Adrenal gland (tissue), 12 donors: ENCODE measurements around the gene FLNC. TPM values are rescaled to one million over a fixed set of nuclear protein-coding genes. Genes with fewer than 3 reads are reported as not detected.

ENCODE experiments used
- DNase-seq, 7 donors: peaks; one replicate each; pipeline ENCODE4 v3.0.0-alpha.2; 2019 to 2020
- H3K27ac ChIP-seq, 5 donors: fragments of 200-600 bp; sonication (generic) in 4 of 5; 1 replicate in 3 of 5; 2 replicates in 2 of 5; pipeline versions ENCODE4 v1.5.1 to v1.8.0; 2016 to 2020; ENCODE audit warnings: mild to moderate bottlenecking in 1 of 5
- H3K27me3 ChIP-seq: fragments of 200-600 bp; 2 replicates; pipeline ENCODE4 v1.8.0; 2021
- H3K36me3 ChIP-seq, 2 donors: fragments of 200-600 bp; replicated peaks in 1 of 2; 1 replicate in 1 of 2; 2 replicates in 1 of 2; pipeline versions ENCODE4 v1.5.1 to v1.8.0; 2018 to 2022
- H3K4me1 ChIP-seq, 2 donors: fragments of 200-600 bp; replicated peaks in 1 of 2; 1 replicate in 1 of 2; 2 replicates in 1 of 2; pipeline versions ENCODE4 v1.5.1 to v1.8.0; 2018 to 2021
- H3K4me3 ChIP-seq, 4 donors: fragments of 200-600 bp; sonication (generic) in 3 of 4; one replicate each; pipeline ENCODE4 v1.5.1; 2016 to 2018
- H3K9me3 ChIP-seq, 3 donors: fragments of 200-600 bp; sonication (generic) in 1 of 3; replicated peaks in 1 of 3; 1 replicate in 2 of 3; 2 replicates in 1 of 3; pipeline versions ENCODE4 v1.5.1 to v1.8.0; 2016 to 2021
- CTCF ChIP-seq, 6 experiments: fragments of 450-650 bp in 4 of 6; fragments of 200-600 bp in 2 of 6; sonication (generic) in 1 of 6; IDR thresholded peaks; 1 replicate in 5 of 6; 2 replicates in 1 of 6; pipeline versions ENCODE4 v1.5.1 to v1.8.0; 2016 to 2021; ENCODE audit warnings: antibody characterized with exemption in 6 of 6, mild to moderate bottlenecking in 2 of 6, moderate library complexity in 1 of 6
- POLR2A ChIP-seq, 2 donors: fragments of 450-650 bp; IDR thresholded peaks; one replicate each; pipeline ENCODE4 v1.6.1; 2017; ENCODE audit warnings: antibody characterized with exemption in 2 of 2, mild to moderate bottlenecking in 2 of 2, moderate library complexity in 1 of 2
- WGBS, 4 donors: extraction: QIAGEN DNeasy Blood & Tissue Kit in 2 of 4; methylation state at CpG; one replicate each; pipeline versions ENCODE4 v1.1.5 to v1.1.7; 2013 to 2017; 5-methylcytosine and 5-hydroxymethylcytosine counted together
- intact Hi-C, 2 donors: fragments of 100-400 bp; cut with DNase I; formaldehyde crosslinking; loops; one replicate each; pipeline versions ENCODE4 v1.14.1 to v1.15.0; 2022 to 2023
- polyA plus RNA-seq, 3 donors: library from polyadenylated mRNA; stranded (reverse); fragments of 200-250 nt in 2 of 3; fragments of 350-450 nt in 1 of 3; fragmentation: Illumina TruSeq in 1 of 3; extraction: RNeasy Lipid Tissue Mini Kit (QIAGEN cat#74804) in 1 of 3; gene quantifications; one replicate each; pipeline ENCODE4 v1.2.3, GENCODE V29; 2013 to 2014
- total RNA-seq, 9 donors: library from RNA; depleted of rRNA in 4 of 9; stranded (reverse); fragments of >200 nt in 4 of 9; fragments of 120-200 nt in 1 of 9; fragmentation: NEBNext Ultra II Directional in 1 of 9; extraction: Animal tissue kit (Norgen Biotek cat#: 25700) in 1 of 9; gene quantifications; one replicate each; pipeline versions ENCODE4 v1.1.0 to v1.2.4, GENCODE V29; 2013 to 2023
- donor health status: healthy with polysubstance abuse.
- donor health status: Bipolar disorder and iron deficiency.
- donor health status: DM: yes; HTN: yes; CAD: no.
- donor health status: DM: no; HTN: no; CAD: no.
- donor health status: DM: no; HTN: no; CAD: no.
- donor health status: DM: yes; HTN: yes; CAD: no.

Gene FLNC
- total and polyA plus RNA-seq, 12 donors = 0.66 to 7.3 (median 2.5) TPM

GRCh38 chr7:128865996-128866877 is 36.0 kb downstream of the FLNC start:
- peaks cover 0 to 13% of the 10 kb centered on the region in 2 donors for H3K36me3 ChIP-seq
- WGBS, 4 donors = 90 to 93% (median 93%) methylated on average over 18 to 27 of the region's 27 CpGs
- no peak for DNase-seq
- H3K4me3 ChIP-seq = no peak overlapping the region
- intact Hi-C loops = no loop called here
- H3K27me3 ChIP-seq = peaks cover 5% of the 10 kb centered on the region
- H3K9me3 ChIP-seq = no peaks in the 10 kb centered on the region
- no peak overlapping the region for H3K27ac ChIP-seq
- peaks cover 14 to 32% of the 10 kb centered on the region in 2 donors for H3K4me1 ChIP-seq
- TF ChIP-seq CTCF (IDR thresholded peaks at IDR 0.05) (no peak), POLR2A (IDR thresholded peaks at IDR 0.05) (no peak)

GRCh38 chr7:128867241-128867640 is 37.0 kb downstream of the FLNC start:
- DNase-seq = no peak
- no peak overlapping the region for H3K27ac ChIP-seq
- peaks cover 14 to 29% of the 10 kb centered on the region in 2 donors for H3K4me1 ChIP-seq
- H3K27me3 ChIP-seq = peaks cover 5% of the 10 kb centered on the region
- no peaks in the 10 kb centered on the region for H3K9me3 ChIP-seq
- H3K36me3 ChIP-seq = peaks cover 0 to 13% of the 10 kb centered on the region in 2 donors
- H3K4me3 ChIP-seq = no peak overlapping the region
- TF ChIP-seq CTCF (IDR thresholded peaks at IDR 0.05) = no peak
- TF ChIP-seq POLR2A (IDR thresholded peaks at IDR 0.05) = no peak
- WGBS, 4 donors = 92 to 94% (median 94%) methylated on average over 4 of the region's 4 CpGs
- intact Hi-C loops = no loop called here

- 71 to 87% (median 76%) methylated on average over 9 to 11 of the region's 11 CpGs for WGBS, 4 donors
- TF ChIP-seq POLR2A (IDR thresholded peaks at IDR 0.05) = no peak
- TF ChIP-seq CTCF (IDR thresholded peaks at IDR 0.05) = no peak
- intact Hi-C loops = no loop called here
- H3K9me3 ChIP-seq = no peaks in the 10 kb centered on the region
- no peak overlapping the region for H3K27ac ChIP-seq
- no peak for DNase-seq
- H3K27me3 ChIP-seq = peaks cover 5% of the 10 kb centered on the region
- H3K4me3 ChIP-seq = no peak overlapping the region
- peaks cover 0 to 13% of the 10 kb centered on the region in 2 donors for H3K36me3 ChIP-seq
- H3K4me1 ChIP-seq = peaks cover 14 to 26% of the 10 kb centered on the region in 2 donors
Observed at GRCh38 chr7:128867842-128868623, 37.8 kb downstream of the FLNC start.

- Histone ChIP-seq H3K4me1 (peaks cover 14 to 22% of the 10 kb centered on the region in 2 donors), H3K4me3 (peak overlapping the region in 2 of 4 donors; percentile 18 to 71), H3K36me3 (peaks cover 0 to 13% of the 10 kb centered on the region in 2 donors), H3K27me3 (peaks cover 5% of the 10 kb centered on the region), H3K9me3 (no peaks in the 10 kb centered on the region), H3K27ac (no peak overlapping the region)
- no peak for DNase-seq
- intact Hi-C loops = no loop called here
- TF ChIP-seq CTCF (IDR thresholded peaks at IDR 0.05) = no peak
- TF ChIP-seq POLR2A (IDR thresholded peaks at IDR 0.05) = no peak
- WGBS, 4 donors = 59 to 75% (median 65%) methylated on average over 9 to 13 of the region's 13 CpGs
Observed at GRCh38 chr7:128868624-128869137, 38.5 kb downstream of the FLNC start.
